DMS79 treated with DMSO at 0.1 percent for 48 hours (cell line): Measurements from ENCODE around the gene MIA3.
"Not testable (repeated sequence)": the region's sequence is repeated elsewhere in the genome, so short reads cannot be mapped to it uniquely, and the experiment has no call there.

Source experiments
- DNase-seq: peaks from one replicate; lab custom pipeline; 2025; lab: John Stamatoyannopoulos, UW

The MIA3 gene

DNA sequence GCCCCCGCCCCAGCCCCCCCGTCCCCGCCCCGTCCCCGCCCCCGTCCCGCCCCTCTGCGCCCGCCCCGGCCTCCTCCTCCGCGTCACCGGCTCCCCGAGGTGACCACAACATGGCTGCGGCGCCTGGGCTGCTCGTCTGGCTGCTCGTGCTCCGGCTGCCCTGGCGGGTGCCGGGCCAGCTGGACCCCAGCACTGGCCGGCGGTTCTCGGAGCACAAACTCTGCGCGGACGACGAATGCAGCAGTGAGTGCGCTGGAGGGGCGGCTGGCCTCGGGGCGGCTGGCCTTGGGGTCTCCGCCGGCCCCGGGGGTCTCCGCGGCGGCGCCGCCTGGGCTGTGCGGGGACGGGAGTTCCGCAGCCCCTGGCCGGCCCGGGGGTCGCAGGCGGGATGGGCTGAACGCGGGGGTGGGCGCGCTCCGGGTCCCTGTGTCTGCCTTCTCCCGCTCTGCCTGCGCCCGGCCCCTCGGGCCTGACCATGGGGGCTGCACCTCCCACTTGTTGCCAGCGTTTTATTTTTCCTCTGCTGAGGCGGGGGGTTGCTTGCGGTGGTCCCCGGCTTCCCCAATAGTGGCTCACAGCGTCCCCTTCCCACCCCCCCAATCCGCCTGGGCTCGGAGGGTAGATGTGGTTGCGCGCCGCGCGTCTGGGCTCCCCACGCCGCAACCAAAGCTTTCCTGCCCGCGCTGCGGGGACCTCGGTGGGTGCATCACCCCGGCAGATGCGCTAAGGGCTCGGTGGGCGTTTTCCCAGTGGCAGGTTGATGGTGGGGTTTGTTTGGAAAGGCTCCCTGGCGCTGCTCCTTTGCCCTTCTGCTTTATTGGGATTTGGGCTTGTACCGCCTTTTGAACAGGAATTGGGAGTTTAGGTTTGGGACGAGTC is at the start of gene MIA3:
Gene MIA3 (plus strand): TSS at position 97 of the 879 bp plus-strand sequence. CDS start 14 bp downstream, at position 111.
- DNase-seq = peak; percentile 50

DNA sequence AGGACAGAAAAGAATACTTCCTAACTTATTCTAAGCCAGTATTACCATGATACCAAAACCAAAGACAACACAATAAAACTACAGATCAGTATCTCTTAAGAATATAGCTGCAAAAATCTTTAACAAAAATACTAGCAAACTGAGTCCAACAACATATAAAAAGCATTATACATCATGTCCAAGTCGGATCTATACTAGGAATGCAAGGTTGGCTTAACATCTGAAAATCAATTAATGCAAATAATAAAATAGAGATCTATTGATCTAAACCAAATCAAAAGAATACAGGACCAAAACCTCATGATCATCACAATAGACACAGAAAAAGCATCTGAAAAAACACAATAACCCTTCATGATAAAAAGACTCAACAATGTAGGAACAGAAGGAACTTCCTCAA is 47.1 kb upstream of the MIA3 start:
- no peak for DNase-seq

- no peak for DNase-seq
These were observed 38.6 kb upstream of the MIA3 start for GRCh38 chr1:222579316-222579715.

DNA sequence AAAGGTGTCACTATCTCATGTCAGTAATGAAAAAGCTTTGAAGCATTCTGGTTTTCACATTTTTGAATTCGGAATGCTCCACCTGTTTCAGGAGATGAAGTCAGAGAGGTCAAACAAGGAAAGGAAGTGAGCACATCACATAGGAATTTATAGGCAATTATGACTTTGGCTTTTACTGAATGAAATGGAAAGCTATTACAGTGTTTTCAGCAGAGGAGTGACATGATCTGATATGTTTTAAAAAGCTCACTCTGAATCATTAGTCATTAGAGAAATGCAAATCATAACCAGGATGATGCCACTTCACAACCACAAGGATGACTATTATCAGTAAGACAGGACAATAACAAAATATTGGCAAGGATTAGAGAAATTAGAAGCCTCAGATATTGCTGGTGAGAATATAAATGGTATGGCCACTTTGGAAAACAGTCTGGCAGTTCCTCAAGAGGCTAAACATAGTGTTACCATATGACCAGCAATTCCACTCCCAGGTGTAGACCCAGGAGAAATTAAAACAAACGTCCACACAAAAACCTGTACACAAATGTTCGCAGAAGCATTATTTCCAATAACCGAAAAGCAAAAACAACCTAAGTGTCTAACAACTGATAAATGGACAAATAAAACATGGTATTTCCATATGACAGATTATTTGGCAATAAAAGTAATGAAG is 35.7 kb upstream of the MIA3 start:
- no peak for DNase-seq

GRCh38 chr1:222583079-222583478 is 34.8 kb upstream of the MIA3 start:
- DNase-seq = no peak

DNA sequence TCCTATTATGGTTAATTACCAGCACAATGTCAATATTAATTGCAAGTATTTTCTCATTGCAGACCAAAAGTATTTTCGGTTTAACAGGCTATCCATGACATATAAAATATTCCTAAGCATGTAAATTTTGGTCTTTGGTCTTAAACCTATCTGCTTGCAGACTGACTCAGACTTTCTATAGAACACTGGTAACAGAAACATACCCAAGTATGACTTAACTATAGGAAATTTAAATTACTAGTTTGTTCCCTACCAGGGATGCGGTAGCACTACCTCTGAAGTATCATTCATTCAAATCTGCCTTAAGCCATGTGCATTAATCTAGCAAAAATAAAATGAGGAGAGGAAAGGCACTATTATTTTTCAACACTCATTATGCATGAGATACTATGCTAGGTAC is 31.1 kb upstream of the MIA3 start:
- no peak for DNase-seq

GRCh38 chr1:222588135-222588534 is 29.8 kb upstream of the MIA3 start:
- DNase-seq = no peak

DNA sequence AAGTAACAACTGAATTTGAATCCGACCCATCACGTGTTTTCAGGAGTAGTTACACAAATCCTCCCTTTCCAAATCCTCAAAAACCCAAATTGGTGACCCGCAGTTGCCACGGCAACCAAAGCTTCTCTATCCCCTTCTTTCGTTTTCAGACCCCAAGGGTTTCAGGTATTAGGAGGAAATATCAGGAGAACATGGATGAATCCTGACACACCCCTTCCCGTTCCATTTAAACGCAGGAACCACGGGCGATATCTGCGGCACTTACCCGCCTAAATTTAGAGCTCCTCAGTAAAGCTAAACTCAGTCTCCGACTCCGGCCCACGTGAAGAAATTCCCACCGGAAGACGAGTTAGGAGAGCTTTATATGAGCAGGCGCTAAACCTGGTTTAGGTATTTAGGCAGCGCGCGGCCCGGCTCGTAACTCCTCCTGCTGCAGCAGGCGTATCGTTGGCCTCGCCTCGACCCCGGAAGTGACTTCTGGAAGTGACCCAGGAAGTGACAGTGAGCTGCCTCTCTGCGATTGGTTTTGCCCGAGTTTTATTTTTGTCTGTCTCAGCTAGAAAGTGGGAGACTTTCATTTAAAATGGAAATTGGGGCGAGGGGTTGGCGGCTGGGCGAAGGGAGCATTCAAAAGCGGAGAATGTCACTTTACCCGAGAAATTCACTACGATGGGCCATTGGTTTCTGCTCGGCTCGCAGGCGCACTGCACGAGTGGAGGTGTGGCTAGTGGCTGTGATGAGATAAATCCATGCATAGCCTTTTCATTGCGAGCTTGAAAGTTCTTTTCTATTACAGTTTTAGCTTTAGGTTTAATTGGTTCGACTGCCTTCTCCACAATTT is 28.2 kb upstream of the MIA3 start, which contains the start of gene TAF1A:
Gene TAF1A (minus strand): TSS at position 472 of the 841 bp plus-strand sequence.
- peak; percentile 88 for DNase-seq

- no peak for DNase-seq
These were observed 25.7 kb upstream of the MIA3 start for GRCh38 chr1:222592171-222592570.

DNA sequence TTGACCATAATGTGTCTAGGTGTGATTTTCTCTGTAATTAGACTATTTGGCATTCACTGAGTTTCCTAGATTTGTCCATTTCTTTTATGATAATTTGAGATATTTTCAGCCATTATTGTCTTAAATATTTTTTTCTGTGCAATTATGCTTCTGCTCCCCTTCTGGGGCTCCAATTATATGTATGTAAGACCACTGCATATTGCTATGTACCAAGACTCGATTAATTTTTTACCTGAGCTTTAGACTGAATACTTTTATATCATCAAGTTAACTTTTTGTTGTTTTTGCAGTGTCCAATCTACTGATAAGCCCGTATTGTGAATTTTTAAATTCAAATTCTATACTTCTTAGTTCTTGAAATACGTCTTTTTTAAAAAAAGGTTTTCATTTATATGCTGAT is 23.1 kb upstream of the MIA3 start:
- no peak for DNase-seq

- no peak for DNase-seq
These were observed 21.2 kb upstream of the MIA3 start for GRCh38 chr1:222596696-222597095.

DNA sequence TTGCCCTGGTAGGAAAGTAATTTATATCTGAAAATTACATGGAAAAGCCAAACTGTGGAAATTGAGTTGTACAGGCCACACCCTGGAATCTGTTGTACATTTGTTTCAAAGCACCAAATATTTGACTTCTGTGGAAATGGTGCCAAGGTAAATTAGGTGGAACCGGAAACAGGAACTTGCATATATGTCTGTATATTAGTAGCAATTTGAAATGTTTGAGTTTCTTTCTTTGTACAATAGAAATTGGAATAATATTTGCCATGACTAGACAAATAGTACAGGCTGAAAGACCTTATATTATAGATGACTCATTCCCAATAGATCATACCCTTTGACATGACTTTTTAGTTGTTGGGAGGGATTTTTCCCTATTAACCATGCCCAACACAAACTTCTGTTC is 17.6 kb upstream of the MIA3 start:
- DNase-seq = no peak

- DNase-seq = no peak
These were observed 16.6 kb upstream of the MIA3 start for GRCh38 chr1:222601257-222601656.

DNA sequence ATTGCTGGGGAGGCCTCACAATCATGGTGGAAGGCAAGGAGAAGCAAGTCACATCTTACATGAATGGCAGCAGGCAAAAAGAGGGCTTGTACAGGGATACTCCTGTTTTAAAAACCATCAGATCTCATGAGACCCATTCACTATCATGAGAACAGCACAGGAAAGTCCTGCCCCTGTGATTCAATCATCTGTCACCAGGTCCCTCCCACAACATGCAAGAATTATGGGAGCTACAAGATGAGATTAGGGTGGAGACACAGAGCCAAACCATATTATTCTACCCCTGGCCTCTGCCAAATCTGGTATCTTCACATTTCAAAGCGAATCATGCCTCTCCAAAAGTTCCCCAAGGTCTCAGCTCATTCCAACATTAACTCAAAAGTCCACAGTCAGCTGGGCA is 11.1 kb upstream of the MIA3 start:
- DNase-seq = no peak

- not testable (repeated sequence) for DNase-seq
These were observed 8.8 kb upstream of the MIA3 start for GRCh38 chr1:222609111-222609510.

DNA sequence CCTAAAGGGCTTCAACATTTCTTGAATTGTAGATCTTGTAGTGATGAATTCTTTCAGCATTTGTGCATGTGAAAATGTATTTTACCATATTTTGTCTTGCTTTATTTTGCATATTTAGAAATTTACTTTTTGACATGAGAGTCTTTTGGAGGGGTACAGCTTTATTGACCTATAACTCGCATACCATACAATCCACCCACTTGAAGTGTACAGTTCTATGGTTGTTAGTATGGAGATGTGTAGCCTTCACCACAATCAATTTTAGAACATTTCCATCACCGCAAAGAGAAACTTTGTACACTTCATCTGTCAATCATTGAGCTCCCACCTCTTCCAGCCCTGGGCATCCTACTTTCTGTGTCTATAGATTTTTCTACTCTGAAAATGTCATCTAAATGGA is 7.2 kb upstream of the MIA3 start:
- DNase-seq = no peak

DNA sequence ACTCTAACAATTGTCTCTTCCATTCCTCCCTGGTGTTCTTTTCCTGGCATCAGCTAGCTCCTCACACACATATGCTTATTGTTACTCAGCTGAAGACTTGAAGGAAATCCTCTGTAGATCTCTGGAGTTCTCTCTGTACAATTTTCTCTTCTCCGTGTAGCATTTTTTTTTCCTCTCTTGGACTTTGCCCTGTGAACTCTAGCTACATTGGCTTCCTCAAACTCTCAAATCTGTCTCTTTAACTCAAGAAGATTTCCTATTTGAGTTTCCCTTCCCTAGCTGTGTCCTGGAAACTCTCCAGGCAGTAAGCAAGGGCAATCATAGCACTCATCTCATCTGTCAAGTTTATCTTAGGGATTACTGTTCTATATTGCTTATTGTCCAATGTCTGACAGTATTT is 4.3 kb upstream of the MIA3 start:
- DNase-seq = no peak

DNA sequence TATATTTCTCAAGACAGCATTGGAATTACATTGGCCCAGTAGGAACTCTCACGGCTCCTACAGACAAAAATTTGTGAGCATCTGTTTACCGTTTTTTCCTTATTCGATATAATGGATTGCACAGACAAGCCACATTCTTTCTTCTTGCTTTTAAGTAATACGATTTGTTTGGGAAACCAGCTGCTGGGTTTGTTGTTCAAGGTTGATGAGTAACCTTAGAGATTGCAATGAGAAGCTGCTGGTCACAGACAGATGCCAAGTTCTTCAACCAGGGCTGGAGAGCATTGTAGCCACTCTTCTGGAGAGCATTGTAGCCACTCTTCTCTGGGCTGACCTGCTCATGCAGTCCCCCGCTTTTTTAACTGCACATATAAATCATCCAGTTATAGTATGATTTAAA is 1.4 kb upstream of the MIA3 start:
- no peak for DNase-seq

DNA sequence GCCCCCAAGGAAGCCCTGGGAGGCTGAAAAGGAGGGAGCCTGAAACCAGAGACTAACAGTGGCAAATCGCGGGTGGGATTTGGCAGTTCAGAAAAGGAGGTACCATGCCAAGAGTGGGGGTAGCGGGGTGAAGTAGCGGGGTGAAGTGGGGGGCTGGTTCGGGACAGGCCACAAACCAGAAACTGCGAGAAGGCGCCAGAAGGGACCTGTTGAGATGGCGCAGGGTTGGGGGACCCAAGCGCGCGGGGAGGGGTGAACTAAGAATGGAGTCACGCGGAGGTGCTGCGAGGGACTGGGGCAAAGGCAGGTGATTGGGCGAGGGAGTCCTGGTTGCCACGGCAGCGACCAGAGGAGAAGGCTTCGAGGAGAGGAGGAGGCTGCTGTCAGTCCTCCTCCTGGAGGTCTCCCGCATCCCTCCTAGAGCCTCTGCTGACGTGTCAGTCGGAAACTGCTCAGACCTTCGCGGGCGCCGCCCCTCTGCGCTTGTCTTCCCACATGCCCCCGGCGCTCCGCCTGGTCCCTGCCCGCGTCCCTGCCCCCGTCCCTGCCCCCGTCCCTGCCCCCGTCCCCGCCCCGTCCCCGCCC is 438 bp upstream of the MIA3 start:
- DNase-seq = peak; percentile 95

GRCh38 chr1:222618880-222619596 is 1.1 kb downstream of the MIA3 start:
- DNase-seq = no peak

DNA sequence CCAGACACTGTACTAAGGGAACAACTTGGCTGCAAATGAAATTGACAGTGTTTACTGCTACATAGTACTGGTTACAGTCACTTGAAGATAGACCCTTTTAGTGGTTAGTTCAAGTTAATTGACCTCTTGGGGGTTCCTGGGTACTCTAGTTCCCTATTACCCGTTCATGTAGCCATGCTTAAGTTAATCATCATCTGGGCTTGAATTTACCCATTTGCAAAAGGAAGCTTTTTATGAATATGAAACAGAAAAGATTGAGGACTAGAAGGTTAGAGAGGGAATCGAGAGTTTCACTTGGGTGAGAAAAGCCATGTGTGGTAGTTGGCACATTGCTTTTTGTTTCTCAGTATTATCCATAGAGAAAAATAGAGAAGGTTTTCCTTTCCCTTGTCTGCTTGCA is 2.7 kb downstream of the MIA3 start:
- DNase-seq = no peak
